DOHH2 (cell line): ENCODE results near the gene DELE1.

ENCODE experiments used
- EZH2phosphoT487 ChIP-seq: fragments of 200-600 bp; sonication (generic); IDR thresholded peaks from 2 replicates; pipeline ENCODE4 v1.6.1; 2017; ENCODE audit warnings: borderline replicate concordance, mild to moderate bottlenecking, antibody characterized with exemption, low read length, moderate library complexity, mixed read lengths
- TF ChIP-seq, protein P1 (sequence below): fragments of 200-600 bp; sonication (generic); IDR thresholded peaks from one replicate; pipeline ENCODE4 v1.5.1; 2014; ENCODE audit warnings: antibody characterized with exemption, mild to moderate bottlenecking, low read depth, low read length; ENCODE audit not compliant: poor library complexity, severe bottlenecking

DNA sequence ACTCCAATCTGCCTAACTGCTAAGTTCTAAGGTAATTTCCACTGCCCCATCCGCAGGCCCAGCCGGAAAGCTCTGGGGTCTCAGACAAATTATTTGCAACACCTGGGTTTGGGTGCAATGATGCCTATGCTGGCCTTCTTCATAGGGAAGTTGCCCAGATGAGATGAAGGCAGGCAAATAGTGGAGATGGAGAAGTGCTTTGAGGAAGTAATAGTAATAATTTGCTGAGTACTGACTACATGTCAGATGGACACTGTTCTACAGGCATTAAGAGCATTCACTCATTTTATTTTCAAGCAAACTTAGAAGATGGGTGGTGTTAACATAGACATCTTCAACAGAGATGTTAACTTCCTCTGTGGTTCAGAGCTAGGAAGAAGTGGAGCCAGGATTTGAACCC, 30.5 kb downstream of the DELE1 start:
- no peak for TF ChIP-seq EZH2phosphoT487
- TF ChIP-seq, protein P1, sequence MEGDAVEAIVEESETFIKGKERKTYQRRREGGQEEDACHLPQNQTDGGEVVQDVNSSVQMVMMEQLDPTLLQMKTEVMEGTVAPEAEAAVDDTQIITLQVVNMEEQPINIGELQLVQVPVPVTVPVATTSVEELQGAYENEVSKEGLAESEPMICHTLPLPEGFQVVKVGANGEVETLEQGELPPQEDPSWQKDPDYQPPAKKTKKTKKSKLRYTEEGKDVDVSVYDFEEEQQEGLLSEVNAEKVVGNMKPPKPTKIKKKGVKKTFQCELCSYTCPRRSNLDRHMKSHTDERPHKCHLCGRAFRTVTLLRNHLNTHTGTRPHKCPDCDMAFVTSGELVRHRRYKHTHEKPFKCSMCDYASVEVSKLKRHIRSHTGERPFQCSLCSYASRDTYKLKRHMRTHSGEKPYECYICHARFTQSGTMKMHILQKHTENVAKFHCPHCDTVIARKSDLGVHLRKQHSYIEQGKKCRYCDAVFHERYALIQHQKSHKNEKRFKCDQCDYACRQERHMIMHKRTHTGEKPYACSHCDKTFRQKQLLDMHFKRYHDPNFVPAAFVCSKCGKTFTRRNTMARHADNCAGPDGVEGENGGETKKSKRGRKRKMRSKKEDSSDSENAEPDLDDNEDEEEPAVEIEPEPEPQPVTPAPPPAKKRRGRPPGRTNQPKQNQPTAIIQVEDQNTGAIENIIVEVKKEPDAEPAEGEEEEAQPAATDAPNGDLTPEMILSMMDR, result no peak
